Sigmoid colon (tissue), 7 donors: ENCODE data around the gene PPP1R10. TPM values are rescaled to one million over a fixed set of nuclear protein-coding genes. Genes with fewer than 3 reads are reported as not detected.

Experiments
- DNase-seq: peaks from one replicate; pipeline ENCODE4 v3.0.0-alpha.2; 2019
- H3K27ac ChIP-seq, 4 donors: fragments of 200-600 bp; sonication (generic); one replicate each; pipeline ENCODE4 v1.5.1; 2016 to 2019; ENCODE audit warnings: mild to moderate bottlenecking in 1 of 4
- H3K27me3 ChIP-seq, 3 donors: fragments of 200-600 bp; sonication (generic); one replicate each; pipeline ENCODE4 v1.5.1; 2019; ENCODE audit warnings: mild to moderate bottlenecking in 1 of 3
- H3K36me3 ChIP-seq, 4 donors: fragments of 200-600 bp; sonication (generic); one replicate each; pipeline ENCODE4 v1.5.1; 2016 to 2019
- H3K4me1 ChIP-seq, 4 donors: fragments of 200-600 bp; sonication (generic); one replicate each; pipeline ENCODE4 v1.5.1; 2017 to 2019
- H3K4me3 ChIP-seq, 4 donors: fragments of 200-600 bp; sonication (generic); one replicate each; pipeline ENCODE4 v1.5.1; 2017 to 2019; ENCODE audit warnings: mild to moderate bottlenecking in 2 of 4, moderate library complexity in 1 of 4
- H3K9me3 ChIP-seq, 4 donors: fragments of 200-600 bp in 3 of 4; sonication (generic) in 3 of 4; one replicate each; pipeline versions ENCODE4 v1.5.1 to v1.6.1; 2013 to 2019
- EP300 ChIP-seq, 4 donors: sonication (generic); formaldehyde crosslinking; IDR thresholded peaks; one replicate each; pipeline ENCODE4 v1.6.1; 2017; ENCODE audit warnings: antibody characterized with exemption in 4 of 4
- POLR2A ChIP-seq, 2 donors: fragments of 450-650 bp; IDR thresholded peaks; one replicate each; pipeline ENCODE4 v1.6.1; 2016; ENCODE audit warnings: antibody characterized with exemption in 2 of 2, mild to moderate bottlenecking in 2 of 2, moderate library complexity in 2 of 2
- POLR2AphosphoS5 ChIP-seq, 4 donors: sonication (generic); formaldehyde crosslinking; IDR thresholded peaks; one replicate each; pipeline ENCODE4 v1.6.1; 2017; ENCODE audit warnings: antibody characterized with exemption in 4 of 4
- WGBS, 2 donors: extraction: QIAGEN DNeasy Blood & Tissue Kit; methylation state at CpG; one replicate each; pipeline ENCODE4 v1.1.7; 2013; 5-methylcytosine and 5-hydroxymethylcytosine counted together
- intact Hi-C: fragments of 100-400 bp; cut with DNase I; formaldehyde crosslinking; loops from one replicate; pipeline ENCODE4 v1.15.1; 2023
- polyA plus RNA-seq, 3 donors: library from polyadenylated mRNA; stranded (reverse); fragments of 200-250 nt; gene quantifications; one replicate each; pipeline ENCODE4 v1.2.3, GENCODE V29; 2013
- total RNA-seq, 4 donors: library from RNA; depleted of rRNA; stranded (reverse); fragments of >200 nt; gene quantifications; one replicate each; pipeline ENCODE4 v1.1.0, GENCODE V29; 2016
- TF ChIP-seq, protein P1 (sequence below), 4 experiments: fragments of 450-650 bp in 3 of 4; fragments of 200-600 bp in 1 of 4; IDR thresholded peaks; one replicate each; pipeline ENCODE4 v1.5.1; 2016 to 2019; ENCODE audit warnings: antibody characterized with exemption in 4 of 4, mild to moderate bottlenecking in 3 of 4, moderate library complexity in 2 of 4
- donor health status: healthy with polysubstance abuse.
- donor health status: Bipolar disorder and iron deficiency.
- donor health status: healthy.

The PPP1R10 gene
- total and polyA plus RNA-seq, 7 donors = 13.8 to 30.6 (median 26.8) TPM

DNA sequence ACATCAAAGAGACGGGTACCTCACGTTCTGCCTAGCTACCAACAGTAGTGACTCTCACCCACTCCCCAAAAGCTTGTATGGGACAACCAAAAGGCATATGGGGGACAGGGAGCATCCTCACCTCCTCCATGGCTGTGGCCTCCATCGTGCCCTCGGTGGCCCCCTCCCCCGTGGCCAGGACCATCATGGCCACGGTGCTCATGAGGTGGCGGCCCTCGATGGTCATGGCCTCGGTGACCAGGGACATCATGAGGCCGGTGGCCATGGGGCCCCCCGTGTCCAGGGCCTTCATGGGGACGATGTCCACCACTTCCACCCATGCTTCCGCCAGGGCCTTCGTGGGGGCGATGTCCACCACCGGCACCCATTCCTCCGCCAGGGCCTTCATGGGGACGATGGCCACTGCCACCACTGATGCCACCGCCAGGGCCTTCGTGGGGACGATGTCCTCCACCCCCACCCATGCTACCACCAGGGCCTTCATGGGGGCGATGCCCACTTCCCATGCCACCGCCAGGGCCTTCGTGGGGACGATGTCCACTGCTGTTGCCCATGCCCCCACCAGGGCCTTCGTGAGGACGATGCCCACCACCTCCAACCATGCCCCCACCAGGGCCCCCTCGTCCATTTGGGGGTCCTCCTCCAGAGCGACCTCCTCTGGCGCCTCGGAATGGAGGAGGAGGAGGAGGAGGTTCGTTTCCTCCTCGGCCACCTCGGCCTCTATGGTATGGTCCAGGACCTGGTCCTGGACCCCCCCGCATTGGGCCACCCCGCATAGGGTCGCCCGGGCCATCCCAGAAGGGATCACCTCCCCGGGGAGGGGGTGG is 15.0 kb downstream of the PPP1R10 start:
- Histone ChIP-seq H3K4me3 (no peak overlapping the region), H3K9me3 (no peaks in the 10 kb centered on the region), H3K27ac (no peak overlapping the region), H3K4me1 (no peaks in the 10 kb centered on the region), H3K36me3 (peaks cover 63 to 67% (median 64%) of the 10 kb centered on the region in 4 donors), H3K27me3 (no peaks in the 10 kb centered on the region)
- intact Hi-C loops = no loop called here
- 91 to 93% methylated on average over 39 of the region's 39 CpGs for WGBS, 2 donors
- DNase-seq = no peak
- no peak for TF ChIP-seq EP300 (IDR thresholded peaks at IDR 0.05)
- TF ChIP-seq, protein P1, sequence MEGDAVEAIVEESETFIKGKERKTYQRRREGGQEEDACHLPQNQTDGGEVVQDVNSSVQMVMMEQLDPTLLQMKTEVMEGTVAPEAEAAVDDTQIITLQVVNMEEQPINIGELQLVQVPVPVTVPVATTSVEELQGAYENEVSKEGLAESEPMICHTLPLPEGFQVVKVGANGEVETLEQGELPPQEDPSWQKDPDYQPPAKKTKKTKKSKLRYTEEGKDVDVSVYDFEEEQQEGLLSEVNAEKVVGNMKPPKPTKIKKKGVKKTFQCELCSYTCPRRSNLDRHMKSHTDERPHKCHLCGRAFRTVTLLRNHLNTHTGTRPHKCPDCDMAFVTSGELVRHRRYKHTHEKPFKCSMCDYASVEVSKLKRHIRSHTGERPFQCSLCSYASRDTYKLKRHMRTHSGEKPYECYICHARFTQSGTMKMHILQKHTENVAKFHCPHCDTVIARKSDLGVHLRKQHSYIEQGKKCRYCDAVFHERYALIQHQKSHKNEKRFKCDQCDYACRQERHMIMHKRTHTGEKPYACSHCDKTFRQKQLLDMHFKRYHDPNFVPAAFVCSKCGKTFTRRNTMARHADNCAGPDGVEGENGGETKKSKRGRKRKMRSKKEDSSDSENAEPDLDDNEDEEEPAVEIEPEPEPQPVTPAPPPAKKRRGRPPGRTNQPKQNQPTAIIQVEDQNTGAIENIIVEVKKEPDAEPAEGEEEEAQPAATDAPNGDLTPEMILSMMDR (IDR thresholded peaks at IDR 0.05) = no peak
- peak in 3 of 4 donors; percentile 21 to 34 (median 29) for TF ChIP-seq POLR2AphosphoS5 (IDR thresholded peaks at IDR 0.05)
- TF ChIP-seq POLR2A (IDR thresholded peaks at IDR 0.05) = no peak

- WGBS, 2 donors = 67 to 72% methylated on average over 6 of the region's 6 CpGs
- Histone ChIP-seq H3K9me3 (no peaks in the 10 kb centered on the region), H3K36me3 (peaks cover 57 to 61% (median 58%) of the 10 kb centered on the region in 4 donors), H3K4me1 (no peaks in the 10 kb centered on the region), H3K27me3 (no peaks in the 10 kb centered on the region), H3K27ac (no peak overlapping the region), H3K4me3 (no peak overlapping the region)
- TF ChIP-seq POLR2AphosphoS5 (IDR thresholded peaks at IDR 0.05) = peak in 1 of 4 donors; percentile 35
- TF ChIP-seq, protein P1 (IDR thresholded peaks at IDR 0.05) = no peak
- no peak for DNase-seq
- intact Hi-C loops = no loop called here
These were observed 15.6 kb downstream of the PPP1R10 start for GRCh38 chr6:30601436-30601814.

- intact Hi-C loops = no loop called here
- WGBS, 2 donors = 78 to 83% methylated on average over 10 of the region's 10 CpGs
- no peak overlapping the region for H3K27ac ChIP-seq
- no peak for TF ChIP-seq EP300 (IDR thresholded peaks at IDR 0.05)
- TF ChIP-seq, protein P1 (IDR thresholded peaks at IDR 0.05) = no peak
- TF ChIP-seq POLR2AphosphoS5 (IDR thresholded peaks at IDR 0.05) = peak in 2 of 4 donors; percentile 11 to 15
- TF ChIP-seq POLR2A (IDR thresholded peaks at IDR 0.05) = no peak
- H3K4me1 ChIP-seq = no peaks in the 10 kb centered on the region
- DNase-seq = no peak
- no peak overlapping the region for H3K4me3 ChIP-seq
- H3K9me3 ChIP-seq = no peaks in the 10 kb centered on the region
- no peaks in the 10 kb centered on the region for H3K27me3 ChIP-seq
- H3K36me3 ChIP-seq = peaks cover 48 to 52% (median 50%) of the 10 kb centered on the region in 4 donors
These were observed 16.5 kb downstream of the PPP1R10 start for GRCh38 chr6:30600451-30600961.

GRCh38 chr6:30599625-30600324 is 17.3 kb downstream of the PPP1R10 start:
- no peak overlapping the region for H3K27ac ChIP-seq
- DNase-seq = no peak
- H3K4me1 ChIP-seq = no peaks in the 10 kb centered on the region
- H3K9me3 ChIP-seq = no peaks in the 10 kb centered on the region
- intact Hi-C loops = loop anchor here (5.0 kb wide), 1 partner anchor 57 kb away; no protein-coding TSS in a partner anchor
- TF ChIP-seq EP300 (IDR thresholded peaks at IDR 0.05) (no peak), POLR2AphosphoS5 (IDR thresholded peaks at IDR 0.05) (peak in 2 of 4 donors; percentile 2 to 4), POLR2A (IDR thresholded peaks at IDR 0.05) (no peak)
- TF ChIP-seq, protein P1 (IDR thresholded peaks at IDR 0.05) = no peak
- WGBS, 2 donors = 67 to 89% methylated on average over 13 of the region's 13 CpGs
- peaks cover 41 to 47% (median 44%) of the 10 kb centered on the region in 4 donors for H3K36me3 ChIP-seq
- no peaks in the 10 kb centered on the region for H3K27me3 ChIP-seq
- no peak overlapping the region for H3K4me3 ChIP-seq
